T follicular helper cell (primary cell): ENCODE data around the gene ATP2B2.

ENCODE experiments used
- DNase-seq: peaks from one replicate; pipeline ENCODE4 v3.0.0-alpha.2; 2020; ENCODE audit warnings: low read depth

Gene ATP2B2

DNA sequence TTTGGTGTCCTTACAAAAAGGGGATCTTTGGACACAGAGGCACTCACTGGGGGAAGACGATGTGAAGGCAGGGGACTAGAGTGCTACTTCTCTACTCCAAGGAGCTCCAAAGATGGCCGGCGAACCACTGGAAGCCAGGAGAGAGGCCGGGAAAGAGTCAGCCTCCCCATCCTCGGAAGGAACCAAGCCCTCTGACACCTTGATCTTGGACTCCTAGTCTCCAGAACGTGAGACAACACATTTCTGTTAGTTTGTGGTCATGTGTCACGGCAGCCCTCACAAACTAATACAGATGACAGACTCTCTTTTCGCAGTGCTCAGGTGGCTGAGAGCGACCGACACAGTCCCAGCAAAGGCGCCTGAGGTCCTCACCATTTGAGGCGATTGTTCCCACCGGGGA is 24.4 kb upstream of the ATP2B2 start:
- no peak for DNase-seq

- DNase-seq, result no peak
Observed at GRCh38 chr3:10528046-10528445, 22.7 kb upstream of the ATP2B2 start.

GRCh38 chr3:10527295-10528001 is 22.1 kb upstream of the ATP2B2 start:
- no peak for DNase-seq

- no peak for DNase-seq
Observed at GRCh38 chr3:10526366-10526765, 21.0 kb upstream of the ATP2B2 start.

DNA sequence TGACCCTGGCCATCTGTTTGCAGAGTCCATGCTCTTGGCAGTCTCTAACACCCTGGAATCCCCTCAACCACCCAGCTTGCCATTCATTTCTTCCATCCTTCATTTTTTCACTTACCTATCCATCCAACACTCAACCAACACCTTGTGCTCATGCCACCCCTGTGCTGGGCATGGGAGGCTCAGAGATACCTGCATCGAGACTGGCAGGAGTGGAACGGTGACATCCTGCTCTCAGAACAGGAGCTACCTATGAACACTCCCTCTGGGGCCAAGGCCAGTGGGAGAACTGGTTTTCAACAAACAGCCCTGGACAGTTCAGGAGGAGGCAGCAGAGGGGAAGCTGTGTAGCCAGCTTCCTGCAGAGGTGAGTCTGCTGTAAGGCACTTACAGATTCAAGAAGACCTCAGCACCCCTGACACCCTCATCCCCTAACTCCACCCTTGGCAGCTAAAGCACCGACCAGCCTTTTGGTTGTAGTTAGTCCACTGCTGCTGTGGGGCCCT is 19.5 kb upstream of the ATP2B2 start:
- no peak for DNase-seq

DNA sequence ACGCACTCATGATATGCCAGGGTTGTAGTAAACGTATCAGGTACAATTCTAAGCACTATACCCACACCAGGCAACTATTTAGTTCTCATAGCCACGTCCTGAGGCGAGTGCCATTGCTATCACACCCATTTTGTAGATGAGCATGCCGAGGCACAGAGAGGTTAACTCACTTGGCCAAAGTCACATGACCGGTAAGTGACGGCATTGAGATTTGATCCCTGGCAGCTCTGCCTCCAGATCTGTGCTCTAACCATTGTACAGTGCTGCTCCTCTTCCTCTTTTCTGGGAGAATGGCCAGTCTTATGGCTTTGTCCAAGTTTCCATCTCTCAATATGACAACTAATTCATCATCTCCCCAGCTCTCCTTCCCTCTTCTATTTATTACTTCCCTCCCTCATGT is 18.9 kb upstream of the ATP2B2 start:
- DNase-seq, result no peak

DNA sequence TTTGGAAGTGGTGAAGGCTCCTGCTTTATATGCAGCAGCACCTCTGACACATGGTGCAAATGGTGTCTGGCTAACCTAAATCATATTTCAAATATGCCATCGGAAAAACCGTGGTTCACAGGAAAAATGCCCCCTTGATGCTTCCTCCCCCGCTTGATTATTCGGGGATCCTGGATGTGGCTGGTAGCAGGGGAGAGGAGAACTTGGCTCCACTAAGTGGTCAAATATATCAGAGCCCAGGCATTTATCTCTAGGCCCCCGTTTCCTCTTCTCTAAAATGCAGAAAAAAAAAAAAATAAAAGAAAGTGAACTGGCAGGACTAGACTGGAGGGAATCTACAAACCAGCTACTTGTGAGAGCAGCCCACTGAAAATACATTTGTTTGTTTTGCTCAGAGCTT is 18.2 kb upstream of the ATP2B2 start:
- no peak for DNase-seq

DNA sequence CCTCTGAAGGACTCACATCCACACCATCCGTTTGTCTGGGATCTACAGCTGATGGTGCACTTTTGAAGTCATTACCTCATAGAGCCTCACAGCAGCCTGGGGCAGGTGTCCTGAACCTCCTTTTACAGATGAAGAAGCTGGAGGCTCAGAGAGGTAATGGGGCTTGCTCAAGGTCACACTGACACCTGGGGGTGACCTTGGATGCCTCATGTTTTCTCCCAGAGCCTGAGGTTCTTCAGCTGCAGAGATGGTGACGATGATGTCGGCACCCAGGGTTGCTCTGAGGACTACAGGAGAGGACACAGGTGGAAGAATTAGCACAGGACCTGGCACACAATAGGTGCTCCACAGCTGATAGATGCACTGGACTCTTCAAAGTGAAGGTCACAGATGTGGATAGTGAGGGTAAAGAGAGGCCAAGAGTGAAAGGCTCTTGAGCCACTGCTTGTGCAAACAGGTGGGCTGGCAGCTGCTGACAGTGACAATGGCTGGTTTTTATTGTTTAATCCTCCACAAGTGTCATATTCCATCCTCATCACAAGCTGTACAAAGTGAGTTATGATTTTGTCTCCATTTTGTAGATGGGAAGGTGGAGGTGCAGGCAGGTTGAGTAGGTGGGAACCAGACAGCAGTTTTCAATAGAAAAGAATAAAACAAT is 17.4 kb upstream of the ATP2B2 start:
- no peak for DNase-seq

DNA sequence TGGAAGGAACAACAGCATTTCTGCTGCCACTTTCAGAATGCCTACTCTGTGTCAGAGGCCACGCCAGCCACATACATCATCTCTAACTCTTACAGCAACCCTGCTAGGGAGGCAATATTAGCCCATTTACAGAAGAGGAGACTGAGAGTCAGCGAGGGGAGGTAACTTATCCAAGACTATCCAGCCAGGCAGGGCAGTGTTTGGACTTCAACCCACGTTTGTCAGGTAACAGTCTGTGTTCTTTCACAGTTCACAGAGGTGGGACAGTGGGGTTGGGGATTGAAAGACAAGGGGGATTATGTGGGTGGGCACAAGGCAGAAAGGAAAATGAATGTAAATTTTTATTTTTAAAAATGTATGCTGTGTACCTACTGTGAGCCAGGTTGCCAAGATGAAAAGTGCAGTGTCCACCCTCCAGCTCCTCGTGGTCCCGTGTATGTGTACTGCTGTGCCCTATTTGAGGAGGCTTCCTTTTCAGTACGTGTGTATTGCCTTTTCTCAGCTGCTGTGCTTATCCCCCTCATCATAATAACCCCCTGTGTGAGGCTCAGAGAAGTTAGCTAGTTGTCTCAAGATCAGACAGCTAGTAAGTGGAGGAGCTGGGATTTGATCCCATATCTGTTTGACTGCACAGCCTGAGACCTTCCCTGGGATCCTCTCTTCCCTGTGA is 16.5 kb upstream of the ATP2B2 start:
- DNase-seq, result no peak

GRCh38 chr3:10520072-10520471 is 14.7 kb upstream of the ATP2B2 start:
- DNase-seq, result no peak

- no peak for DNase-seq
Observed at GRCh38 chr3:10519236-10519635, 13.8 kb upstream of the ATP2B2 start.

DNA sequence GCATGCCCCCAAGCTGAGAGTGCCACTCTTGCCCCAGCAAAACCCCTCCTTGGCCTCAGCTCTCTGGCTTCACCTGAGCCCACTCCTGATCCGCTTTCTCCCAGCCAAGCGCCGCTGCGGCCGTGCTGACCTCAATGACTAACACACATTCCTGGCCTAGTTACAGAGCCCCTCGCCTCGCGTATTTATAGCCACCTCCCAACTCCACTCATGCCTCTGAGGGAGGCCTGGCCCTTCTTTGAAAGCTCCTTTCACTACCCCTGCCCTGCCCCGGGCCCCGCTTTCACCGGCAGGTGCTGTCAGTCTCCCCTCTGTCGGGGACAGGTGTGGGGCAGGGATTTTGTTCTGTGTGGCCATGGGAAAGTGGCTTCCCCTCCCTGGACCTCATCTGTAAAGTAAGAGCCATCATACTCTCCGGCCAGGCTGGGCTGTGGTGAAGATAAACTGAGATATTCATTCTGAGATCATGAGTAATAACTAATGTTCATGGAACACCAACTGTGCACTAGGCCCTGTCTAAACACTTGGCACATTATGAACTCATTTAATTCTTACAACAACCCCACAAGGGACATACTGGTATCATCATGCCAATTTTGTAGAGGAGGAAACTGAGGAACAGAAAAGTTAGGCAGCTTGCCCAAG is 13.2 kb upstream of the ATP2B2 start:
- DNase-seq, result no peak

DNA sequence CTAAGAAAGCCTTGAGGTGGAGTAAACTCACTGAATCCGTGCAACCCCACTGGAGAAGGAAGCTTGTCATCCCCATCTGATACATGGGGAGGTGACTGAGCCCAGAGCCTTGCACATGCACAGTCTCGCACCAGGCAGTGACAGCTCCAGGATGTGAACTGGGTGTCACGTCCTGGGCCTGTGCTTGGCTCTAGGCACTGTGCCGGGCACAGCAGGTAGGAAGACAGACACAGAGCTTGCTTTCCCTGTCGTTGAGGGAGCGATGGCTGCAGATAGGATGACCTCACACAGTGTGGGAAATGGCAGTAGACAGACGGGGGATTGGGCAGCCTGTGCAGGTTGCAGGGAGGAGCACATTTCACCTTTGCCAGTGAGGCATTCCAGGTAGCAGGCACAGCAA is 12.2 kb upstream of the ATP2B2 start:
- no peak for DNase-seq

DNA sequence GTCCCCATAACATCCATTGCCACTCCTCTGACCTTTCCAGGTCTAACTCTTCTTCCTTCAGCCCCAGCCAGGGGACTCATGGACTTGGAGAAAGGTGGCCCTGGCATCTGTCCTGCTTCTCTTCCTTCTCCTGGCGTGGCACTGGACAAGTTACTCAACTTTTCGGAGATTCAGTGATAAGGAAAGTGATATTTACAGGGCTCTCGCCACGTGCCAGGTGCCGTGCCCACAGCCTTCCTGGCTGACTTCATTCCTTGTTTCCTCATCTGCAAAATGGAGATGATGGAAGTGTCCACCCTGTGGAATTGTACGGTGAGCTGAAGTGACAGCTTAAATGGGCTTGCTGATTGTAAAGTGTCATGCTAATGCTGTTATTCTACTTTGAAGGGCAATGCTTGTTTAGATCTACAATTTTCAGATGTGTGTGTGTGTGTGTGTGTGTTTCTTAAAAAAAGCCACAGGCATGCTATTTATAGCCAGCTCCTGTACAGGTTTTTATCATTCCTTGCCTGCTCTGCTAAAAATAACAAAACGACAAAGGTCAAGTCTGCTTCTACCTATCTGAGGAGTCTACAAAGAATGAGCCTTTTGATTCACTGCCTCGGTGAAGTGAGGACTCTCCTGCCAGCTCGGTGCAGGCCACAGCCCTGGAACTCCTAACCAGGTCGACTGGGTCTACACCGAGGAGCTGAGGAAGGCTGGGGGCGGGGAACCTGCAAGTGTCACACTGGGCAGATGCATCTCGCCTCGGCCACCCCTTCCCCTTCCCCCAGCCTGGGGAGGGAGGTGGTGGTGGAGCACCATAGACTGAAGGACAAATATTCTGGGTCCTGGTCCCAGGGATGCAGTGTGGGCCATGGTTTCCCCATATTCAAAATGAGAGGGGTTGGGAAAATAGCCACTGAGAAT is 11.4 kb upstream of the ATP2B2 start:
- no peak for DNase-seq

DNA sequence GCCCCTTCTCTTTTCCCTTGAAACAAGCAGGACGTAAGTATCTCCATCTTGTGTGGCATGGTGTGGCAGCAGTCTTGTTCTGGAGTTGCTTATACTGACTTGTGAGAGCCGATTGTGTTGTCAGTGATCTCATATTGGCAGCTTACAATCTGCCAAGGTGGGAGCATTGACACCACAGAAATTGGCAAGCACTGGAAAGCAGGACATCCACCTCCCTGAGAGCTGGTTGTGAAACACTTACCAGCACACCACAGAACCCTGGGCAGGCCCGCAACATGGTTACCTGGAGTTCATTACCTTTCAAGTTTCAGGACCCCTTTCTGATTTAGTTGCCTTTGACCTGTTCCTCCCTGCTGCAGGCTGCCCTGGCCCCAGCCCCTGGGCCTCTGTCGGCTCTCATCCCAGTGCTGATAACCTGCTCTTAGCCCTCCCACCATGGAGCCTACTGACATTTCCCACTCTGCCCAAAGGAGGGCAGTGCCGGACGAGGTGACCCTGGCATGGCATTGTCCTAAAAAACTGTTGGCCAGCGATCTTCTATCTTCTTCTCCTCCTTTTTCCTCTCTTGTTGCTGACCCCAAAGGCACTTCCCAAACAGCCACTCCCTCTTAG is 10.6 kb upstream of the ATP2B2 start:
- DNase-seq, result no peak

DNA sequence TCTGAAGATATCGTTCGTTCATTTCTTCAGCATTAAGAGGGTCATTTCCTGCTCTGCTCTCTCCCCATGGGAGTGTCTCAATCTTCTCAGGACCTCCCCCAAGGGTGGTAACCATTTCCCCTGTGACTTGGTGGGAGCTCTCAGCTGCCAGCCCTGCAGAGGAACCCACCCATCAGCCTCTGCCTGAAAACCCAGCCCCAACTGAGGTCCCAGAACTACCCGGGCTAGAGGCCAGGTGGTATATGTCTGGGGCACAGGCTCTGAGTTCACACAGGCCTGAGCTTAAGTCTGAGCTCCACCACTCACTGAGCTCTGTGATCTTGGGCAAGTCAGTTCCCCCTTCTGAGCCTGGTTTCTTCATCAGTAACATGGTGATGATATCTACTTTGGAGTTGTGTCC is 10.0 kb upstream of the ATP2B2 start:
- DNase-seq, result no peak

DNA sequence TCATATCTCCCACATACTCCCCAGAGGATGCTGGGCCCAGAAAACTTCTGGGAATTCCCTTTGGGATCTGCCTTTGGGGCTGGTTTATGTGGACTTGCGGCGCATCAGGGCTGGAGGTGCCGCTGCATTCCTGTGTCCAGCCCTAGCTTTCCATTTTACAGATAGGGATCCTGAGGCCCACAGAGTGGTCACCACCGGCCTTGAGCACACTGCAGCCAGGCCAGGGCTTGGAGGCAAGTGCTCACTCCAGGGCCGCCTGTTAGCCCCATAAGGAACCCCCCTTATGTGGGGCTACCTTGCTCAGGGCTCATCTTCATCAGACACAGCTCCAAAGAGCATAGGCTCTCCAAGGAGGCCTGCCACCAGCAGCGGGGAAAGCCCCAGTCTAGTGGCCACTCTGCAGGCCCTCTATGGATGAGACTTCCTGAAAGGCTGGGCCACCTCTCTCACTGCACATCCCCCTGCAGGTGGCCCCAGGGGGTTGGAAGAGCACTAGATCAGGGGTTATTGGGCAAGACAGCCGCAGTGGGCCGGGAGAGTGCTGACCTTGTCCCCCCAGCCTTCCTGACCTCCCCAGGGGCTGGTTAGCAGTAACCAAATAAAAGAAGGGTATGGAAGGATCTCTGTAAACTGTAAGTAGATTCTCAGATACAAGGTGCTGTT is 9.2 kb upstream of the ATP2B2 start:
- DNase-seq, result no peak

- no peak for DNase-seq
Observed at GRCh38 chr3:10513306-10513705, 7.9 kb upstream of the ATP2B2 start.

DNA sequence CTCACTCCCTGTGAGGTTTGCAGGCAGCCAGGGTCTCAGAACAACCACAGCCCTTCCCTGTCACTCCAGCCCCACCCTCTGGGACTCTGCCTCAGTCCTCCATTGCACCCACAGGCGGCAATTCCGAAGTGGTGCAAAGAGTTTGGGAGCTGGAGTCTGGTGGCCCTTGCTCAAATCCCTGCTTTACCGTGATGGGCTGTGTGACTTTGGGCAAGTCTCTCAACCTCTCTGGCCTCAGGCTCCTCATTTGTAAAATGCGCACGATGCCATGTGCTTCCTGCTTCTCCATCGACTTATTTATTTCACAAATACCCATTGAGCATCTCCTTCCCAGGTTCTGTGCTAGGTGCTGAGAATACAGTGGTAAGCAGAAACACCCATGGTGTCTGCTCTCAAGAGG is 7.3 kb upstream of the ATP2B2 start:
- DNase-seq, result no peak

DNA sequence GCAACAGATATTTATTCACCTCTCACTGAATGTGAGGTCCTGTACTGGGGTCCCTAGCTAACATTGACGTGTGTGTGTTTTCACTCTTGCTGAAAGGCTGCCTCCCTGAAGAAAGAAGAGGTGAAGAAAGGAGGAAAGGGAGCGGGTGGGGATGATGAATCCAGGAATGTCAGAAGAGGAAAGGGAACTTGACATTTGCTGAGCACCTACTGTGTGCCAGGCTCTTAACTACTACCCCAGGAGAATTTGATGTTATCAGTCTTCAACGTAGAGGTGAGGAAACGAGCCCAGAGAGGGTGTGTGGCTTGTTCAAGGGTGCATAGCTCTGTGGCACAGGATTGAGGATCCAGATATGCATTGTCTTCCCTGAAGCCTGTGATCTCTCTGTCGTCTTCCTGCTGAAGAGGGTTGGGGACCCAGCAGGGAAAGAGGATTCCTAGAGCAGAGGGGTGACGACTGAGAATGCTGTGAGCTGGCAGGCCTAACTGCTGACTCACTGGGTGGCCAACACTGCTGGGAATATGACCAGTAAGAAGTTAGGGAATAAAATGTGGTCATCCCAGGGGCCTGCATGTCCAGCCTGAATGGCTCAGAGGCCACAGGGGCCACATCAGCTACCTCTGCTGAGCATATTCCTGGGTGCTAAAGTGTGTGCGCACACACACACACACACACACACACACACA is 6.6 kb upstream of the ATP2B2 start:
- no peak for DNase-seq
